Endothelial cell of umbilical vein (primary cell): Measurements from ENCODE around the gene DMBX1. TPM values are rescaled to one million over a fixed set of nuclear protein-coding genes. Genes with fewer than 3 reads are reported as not detected.

Source experiments
- BruUV-seq: library from RNA; stranded (reverse); fragments of 400-500 nt; replicated peaks from 2 replicates; lab custom pipeline; 2021; lab: Mats Ljungman, UMichigan
- CTCF ChIA-PET: fragments of 300-600, 350-600 bp; sonication (Branson Sonifier 250); formaldehyde crosslinking; loops from one replicate; lab custom pipeline; 2021; ENCODE audit warnings: antibody characterized with exemption, inconsistent platforms; lab: Charles Lee
- POLR2A ChIA-PET: fragments of 300-600, 350-600 bp; sonication (Branson Sonifier 250); formaldehyde crosslinking; loops from one replicate; lab custom pipeline; 2021; ENCODE audit warnings: antibody characterized with exemption, inconsistent platforms; lab: Charles Lee
- DNase-seq: peaks from one replicate; pipeline ENCODE4 v3.0.0-alpha.2; 2011; ENCODE audit warnings: low read depth, low spot score
- FAIRE-seq: peaks from 2 replicates; lab custom pipeline; 2011; peaks lifted over from hg19 to GRCh38; lab: Jason Lieb, UNC
- H2AFZ ChIP-seq: 2 replicates; pipeline ENCODE4 v1.6.0; 2012; ENCODE audit warnings: low read depth, low read length, control low read depth, inconsistent platforms
- H3K27ac ChIP-seq: 2 replicates; pipeline ENCODE4 v1.5.1; 2011; ENCODE audit warnings: low read depth, mild to moderate bottlenecking, control low read depth, low read length, moderate library complexity; ENCODE audit not compliant: insufficient read depth
- H3K27me3 ChIP-seq, 2 experiments: 2 replicates each; pipeline versions ENCODE4 v1.6.0 to v1.6.1; 2011; ENCODE audit warnings: low read length in 2 of 2, mixed read lengths in 1 of 2; ENCODE audit not compliant: control insufficient read depth in 2 of 2, insufficient read depth in 2 of 2
- H3K36me3 ChIP-seq, 2 experiments: 2 replicates in 1 of 2; 3 replicates in 1 of 2; pipeline ENCODE4 v1.5.1; 2011; ENCODE audit warnings: low read length in 2 of 2, mild to moderate bottlenecking in 1 of 2, moderate library complexity in 1 of 2; ENCODE audit not compliant: control insufficient read depth in 2 of 2, insufficient read depth in 2 of 2; ENCODE audit errors: extremely low read depth in 1 of 2
- H3K4me1 ChIP-seq: 3 replicates; pipeline ENCODE4 v1.5.1; 2011; ENCODE audit warnings: mild to moderate bottlenecking, low read length; ENCODE audit not compliant: control insufficient read depth, insufficient read depth; ENCODE audit errors: extremely low read depth
- H3K4me2 ChIP-seq: 2 replicates; pipeline ENCODE4 v1.6.1; 2011; ENCODE audit warnings: low read length, control low read depth, mixed read lengths; ENCODE audit not compliant: insufficient read depth
- H3K4me3 ChIP-seq, 3 experiments: fragments of 200-600 bp in 1 of 3; sonication (generic), shearing (Covaris generic) in 1 of 3; replicated peaks in 1 of 3; 2 replicates each; pipeline ENCODE4 v1.5.1; 2011 to 2016; ENCODE audit warnings: control low read depth in 3 of 3, low read length in 3 of 3, mild to moderate bottlenecking in 2 of 3, inconsistent platforms in 1 of 3, low read depth in 1 of 3, moderate library complexity in 1 of 3; ENCODE audit not compliant: insufficient read depth in 1 of 3
- H3K79me2 ChIP-seq: 2 replicates; pipeline ENCODE4 v1.6.0; 2012; ENCODE audit warnings: low read length, inconsistent platforms; ENCODE audit not compliant: control insufficient read depth, insufficient read depth
- H3K9ac ChIP-seq: replicated peaks from 2 replicates; pipeline ENCODE3; 2011; ENCODE audit warnings: low read length, control low read depth; ENCODE audit not compliant: insufficient read depth; ENCODE audit errors: extremely low read depth
- H3K9me1 ChIP-seq: replicated peaks from 3 replicates; pipeline ENCODE4 v1.6.0; 2011; ENCODE audit warnings: mild to moderate bottlenecking, low read length; ENCODE audit not compliant: control insufficient read depth, insufficient read depth; ENCODE audit errors: extremely low read depth
- H3K9me3 ChIP-seq: replicated peaks from 2 replicates; pipeline ENCODE4 v1.5.1; 2012; ENCODE audit warnings: low read length, inconsistent platforms; ENCODE audit not compliant: control insufficient read depth, insufficient read depth
- H4K20me1 ChIP-seq: replicated peaks from 2 replicates; pipeline ENCODE3; 2011; ENCODE audit warnings: mild to moderate bottlenecking, low read length; ENCODE audit not compliant: control insufficient read depth, insufficient read depth; ENCODE audit errors: extremely low read depth
- EZH2 ChIP-seq: IDR thresholded peaks from 2 replicates; pipeline ENCODE4 v1.6.1; 2012; ENCODE audit warnings: borderline replicate concordance, low read depth, mild to moderate bottlenecking, moderate library complexity, low read length, inconsistent platforms; ENCODE audit not compliant: severe bottlenecking
- MAX ChIP-seq: IDR thresholded peaks from 2 replicates; pipeline ENCODE4 v1.6.1; 2011; ENCODE audit not compliant: insufficient read depth, insufficient read length
- POLR2AphosphoS5 ChIP-seq: IDR thresholded peaks from 2 replicates; pipeline ENCODE4 v1.6.1; 2012; ENCODE audit warnings: low read depth, mild to moderate bottlenecking, control low read depth, low read length, moderate library complexity; ENCODE audit not compliant: insufficient read depth
- dilution Hi-C: fragments of 300-500 bp; cut with MboI; formaldehyde crosslinking; loops from one replicate; pipeline ENCODE4 v1.15.0; 2019; ENCODE audit warnings: low sequenced_read_pairs; ENCODE audit not compliant: extremely low pct_ligation_motif_present
- intact Hi-C: fragments of 100-400 bp; cut with micrococcal nuclease; formaldehyde crosslinking; loops from one replicate; pipeline ENCODE4 v1.10.0; 2022
- polyA plus RNA-seq, 4 experiments: library from polyadenylated mRNA; depleted of rRNA in 3 of 4; stranded (reverse) in 3 of 4; unstranded in 1 of 4; fragments of >200 nt; gene quantifications; 2 replicates each; pipeline versions ENCODE4 v1.2.1 to v1.2.3, GENCODE V29; 2011 to 2012; ENCODE audit warnings: missing spikeins in 1 of 4
- total RNA-seq: library from RNA; stranded (reverse); gene quantifications from 2 replicates; pipeline ENCODE4 v1.2.3, GENCODE V29; 2021

The DMBX1 gene
- total and polyA plus RNA-seq, 2 donors (not counting 3 experiments of a cell fraction or from before 2014, with no cell fraction given) = not detected

GRCh38 chr1:46526013-46526690 is 36.5 kb downstream of the DMBX1 start:
- DNase-seq (no peak), FAIRE-seq (no peak)
- Histone ChIP-seq H3K4me3 (no peak overlapping the region), H3K9me1 (no peaks in the 10 kb centered on the region), H4K20me1 (no peaks in the 10 kb centered on the region), H3K27ac (no peak overlapping the region), H2AFZ (no peak overlapping the region), H3K36me3 (no peaks in the 10 kb centered on the region), H3K27me3 (peaks cover 51 to 62% of the 10 kb centered on the region in 2 experiments), H3K9ac (no peak overlapping the region), H3K79me2 (no peaks in the 10 kb centered on the region), H3K9me3 (no peaks in the 10 kb centered on the region), H3K4me1 (no peaks in the 10 kb centered on the region), H3K4me2 (no peak overlapping the region)
- TF ChIP-seq EZH2 = peak; percentile 82
- TF ChIP-seq MAX = no peak
- intact Hi-C loops = no loop called here
- dilution Hi-C loops = no loop called here
- no TSS peak for BruUV-seq
- ChIA-PET POLR2A (no interaction called here), CTCF (interaction anchor here (0.7 to 6.5 kb wide), 17 partner anchors 10 to 158 kb away, joined by 3 to 165 read pairs (median 4); no protein-coding TSS in a partner anchor)

DNA sequence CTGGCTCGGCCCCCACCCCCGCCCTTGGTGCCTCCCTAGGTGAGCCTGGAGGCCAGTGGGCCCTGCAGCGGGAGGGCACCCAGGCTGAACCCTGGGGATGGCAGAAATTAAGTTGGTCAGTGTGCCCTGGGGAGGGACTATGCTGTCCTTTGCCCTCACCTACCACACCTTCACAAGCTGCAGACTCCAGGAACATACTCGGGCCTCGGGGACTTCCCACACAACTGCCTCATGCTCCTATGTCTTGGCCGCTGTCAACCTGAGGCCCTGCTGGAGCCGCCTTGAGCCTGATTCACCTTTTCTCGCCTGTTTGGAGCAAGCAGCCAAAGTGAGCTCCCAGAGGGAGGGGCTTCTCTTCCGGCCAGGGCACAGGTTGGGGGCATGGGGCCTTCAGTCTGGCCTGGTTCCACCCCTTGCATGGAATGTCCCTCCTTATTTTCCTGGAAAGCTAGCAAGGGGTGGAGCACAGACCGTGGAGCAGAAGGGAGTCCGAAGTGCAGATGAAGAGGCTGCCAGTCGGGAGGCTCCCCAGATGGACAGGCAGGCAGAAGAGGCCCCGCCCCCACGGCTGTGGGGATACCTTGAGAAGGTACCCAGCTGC is 37.2 kb downstream of the DMBX1 start:
- dilution Hi-C loops = no loop called here
- BruUV-seq = no TSS peak
- Histone ChIP-seq H4K20me1 (no peaks in the 10 kb centered on the region), H3K36me3 (no peaks in the 10 kb centered on the region), H3K9me1 (no peaks in the 10 kb centered on the region), H3K27me3 (peaks cover 54 to 59% of the 10 kb centered on the region in 2 experiments), H3K27ac (no peak overlapping the region), H3K4me3 (no peak overlapping the region), H2AFZ (no peak overlapping the region), H3K4me1 (no peaks in the 10 kb centered on the region), H3K9me3 (no peaks in the 10 kb centered on the region), H3K79me2 (no peaks in the 10 kb centered on the region), H3K9ac (no peak overlapping the region), H3K4me2 (no peak overlapping the region)
- intact Hi-C loops = no loop called here
- TF ChIP-seq POLR2AphosphoS5 = no peak
- TF ChIP-seq EZH2 = no peak
- no peak for DNase-seq
- CTCF ChIA-PET = interaction anchor here (0.6 to 6.5 kb wide), 15 partner anchors 9 to 125 kb away, joined by 3 to 165 read pairs (median 8); a partner anchor contains a TSS
- no peak for FAIRE-seq
- POLR2A ChIA-PET = no interaction called here
